Epithelial cell of proximal tubule (primary cell): ENCODE data around the gene CEACAM18. TPM values are rescaled to one million over a fixed set of nuclear protein-coding genes. Genes with fewer than 3 reads are reported as not detected.

Experiments used
- DNase-seq: peaks from one replicate; pipeline ENCODE4 v3.0.0-alpha.2; 2011; ENCODE audit warnings: low read depth
- H3K4me3 ChIP-seq: 2 replicates; pipeline ENCODE4 v1.5.1; 2011; ENCODE audit warnings: low read depth, mild to moderate bottlenecking, low read length
- CTCF ChIP-seq: conservative IDR thresholded peaks from 2 replicates; pipeline ENCODE4 v1.5.1; 2012; ENCODE audit warnings: low read depth, mild to moderate bottlenecking, low read length
- total RNA-seq: library from RNA; depleted of rRNA; stranded (reverse); fragments of >200 nt; gene quantifications from 2 replicates; pipeline ENCODE4 v1.2.3, GENCODE V29; 2015

Gene CEACAM18
- total RNA-seq, 1 donor from 2014 or later = not detected

DNA sequence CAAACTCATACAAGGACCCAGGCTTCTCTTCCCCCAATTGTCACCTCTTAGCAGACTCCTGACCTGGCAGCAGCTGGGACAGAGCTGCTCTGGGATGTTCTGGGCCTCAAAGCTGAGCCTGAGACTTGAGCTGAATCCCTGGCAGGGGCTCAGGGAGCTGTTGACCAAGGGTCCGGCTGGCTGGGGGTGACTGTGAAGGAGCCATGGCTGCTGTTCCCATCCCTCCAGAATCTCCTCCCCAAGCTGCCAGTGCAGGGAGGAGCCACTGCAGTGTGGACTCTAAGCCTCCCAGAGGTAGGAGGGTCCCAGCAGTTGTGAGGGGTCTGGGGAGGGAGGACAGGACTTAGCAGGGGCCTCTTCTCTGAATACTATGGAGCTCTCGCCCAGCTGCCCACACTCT is 51.0 kb downstream of the CEACAM18 start:
- no peak for DNase-seq
- TF ChIP-seq CTCF = no peak

GRCh38 chr19:51530616-51531015 is 52.3 kb downstream of the CEACAM18 start:
- DNase-seq = no peak
- no peak overlapping the region for H3K4me3 ChIP-seq
- TF ChIP-seq CTCF = no peak

More for the DNA sequence above, 51.0 kb downstream of the CEACAM18 start:
- H3K4me3 ChIP-seq = no peak overlapping the region

DNA sequence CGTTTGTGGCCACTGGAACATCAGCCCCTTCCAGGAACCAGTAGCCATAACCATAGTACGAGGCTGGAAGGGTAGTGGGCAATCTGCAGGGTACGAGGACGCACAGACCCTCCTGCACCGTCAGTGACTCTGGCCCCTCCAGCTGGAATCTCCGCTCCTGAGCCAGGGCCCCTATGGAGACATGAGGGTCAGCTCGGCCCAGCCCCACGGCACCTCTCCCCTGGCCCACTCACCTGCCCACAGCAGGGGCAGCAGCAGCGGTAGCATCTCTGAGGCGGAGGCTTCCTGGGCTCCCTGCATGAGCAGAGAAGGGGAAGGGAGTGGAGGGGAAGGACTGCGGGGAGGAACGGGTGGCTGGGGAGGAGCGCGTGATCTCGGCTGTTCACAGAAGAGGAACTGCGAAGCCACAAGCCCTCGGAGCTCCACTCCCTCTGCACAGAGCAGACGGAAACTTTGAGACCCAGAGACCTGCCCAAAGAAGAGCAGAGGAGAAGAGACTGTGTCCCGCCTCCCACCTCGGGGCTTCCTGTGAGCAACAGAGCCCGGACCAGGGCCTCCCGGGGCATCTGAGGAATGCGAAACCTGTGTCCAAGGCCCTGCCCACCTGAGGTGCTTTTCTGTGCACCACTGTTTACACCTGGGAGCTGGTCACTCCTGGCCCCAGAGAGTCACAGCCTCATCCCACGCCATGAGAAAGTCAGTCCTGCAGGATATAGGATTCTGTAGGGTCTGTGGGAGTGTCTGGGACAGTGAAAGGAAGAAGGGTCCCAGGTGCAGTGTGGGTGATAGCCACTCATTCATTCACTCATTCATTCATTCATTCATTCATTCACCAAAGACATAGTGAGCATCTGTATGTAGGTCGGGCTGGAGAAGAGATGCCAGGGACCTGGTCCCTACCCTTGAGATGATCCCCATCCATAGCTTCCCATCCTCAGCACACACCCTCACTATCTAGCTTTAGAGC is 53.3 kb downstream of the CEACAM18 start, which contains the start of gene SIGLEC6:
TSS of gene SIGLEC6 (minus strand) at position 322 of the 967 bp plus-strand sequence. CDS start at position 300, 22 bp downstream.
- no peak within 1 kb of the TSS for H3K4me3 ChIP-seq
- no peak for DNase-seq
- no peak for TF ChIP-seq CTCF

- no peak for DNase-seq
- TF ChIP-seq CTCF = no peak
- no peak overlapping the region for H3K4me3 ChIP-seq
Observed at GRCh38 chr19:51535535-51535934, 57.2 kb downstream of the CEACAM18 start.

DNA sequence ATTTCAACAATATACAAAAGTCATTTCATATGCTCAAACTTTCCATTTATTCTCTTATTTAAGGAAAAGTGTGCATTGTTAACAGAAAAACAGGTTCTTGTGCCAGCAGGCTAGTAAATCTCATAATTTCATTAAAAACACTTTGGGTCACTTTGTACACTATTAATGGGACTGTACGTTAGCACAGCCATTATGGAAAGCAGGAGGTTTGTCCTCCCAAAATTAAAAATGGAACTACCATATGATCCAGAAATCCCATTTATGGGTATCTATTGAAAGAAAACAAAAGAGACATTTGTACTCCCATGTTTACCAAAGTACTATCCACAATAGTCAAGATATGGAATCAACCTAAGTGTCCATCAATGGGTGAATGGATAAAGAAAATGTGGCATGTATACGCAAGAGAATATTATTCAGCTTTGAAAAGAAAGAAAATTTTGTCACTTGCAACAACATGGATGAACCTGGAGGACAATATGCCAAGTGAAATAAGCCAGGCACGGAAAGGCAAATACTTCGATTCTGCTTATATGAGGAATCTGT is 61.6 kb downstream of the CEACAM18 start:
- DNase-seq = no peak
- TF ChIP-seq CTCF = no peak
- no peak overlapping the region for H3K4me3 ChIP-seq

Other genes with a start within 250 kb of the CEACAM18 start
- not detected in 2 replicates for gene SIGLECL1, start 227.5 kb upstream of the CEACAM18 start, total RNA-seq
- gene IGLON5, start 166.9 kb upstream of the CEACAM18 start, total RNA-seq = 0.06 TPM in 1 of 2 replicates, not detected in the other
- gene VSIG10L, start 136.4 kb upstream of the CEACAM18 start, total RNA-seq = 0.51 and 0.92 TPM in 2 replicates
- 55.6 and 56.0 TPM in 2 replicates for gene ETFB, start 112.2 kb upstream of the CEACAM18 start, total RNA-seq
- gene CLDND2, start 109.5 kb upstream of the CEACAM18 start, total RNA-seq = not detected in 2 replicates
- gene NKG7, start 105.9 kb upstream of the CEACAM18 start, total RNA-seq = not detected in 2 replicates
- gene LIM2, start 90.6 kb upstream of the CEACAM18 start, total RNA-seq = not detected in 2 replicates
- not detected in 2 replicates for gene C19orf84, start 87.9 kb upstream of the CEACAM18 start, total RNA-seq
- not detected in 2 replicates for gene SIGLEC10, start 60.9 kb upstream of the CEACAM18 start, total RNA-seq
- not detected in 2 replicates for gene SIGLEC8, start 20.1 kb upstream of the CEACAM18 start, total RNA-seq
- not detected in 2 replicates for gene SIGLEC12, start 23.3 kb downstream of the CEACAM18 start, total RNA-seq
- not detected in 2 replicates for gene SIGLEC6, start 53.1 kb downstream of the CEACAM18 start, total RNA-seq
- 1.7 and 4.2 TPM in 2 replicates for gene ZNF175, start 92.7 kb downstream of the CEACAM18 start, total RNA-seq
- not detected in 2 replicates for gene SIGLEC5, start 151.9 kb downstream of the CEACAM18 start, total RNA-seq
- gene SIGLEC14, start 168.3 kb downstream of the CEACAM18 start, total RNA-seq = not detected in 2 replicates
- gene SPACA6, start 214.8 kb downstream of the CEACAM18 start, total RNA-seq = 4.7 and 4.9 TPM in 2 replicates
- gene HAS1, start 245.5 kb downstream of the CEACAM18 start, total RNA-seq = 0.35 TPM in 1 of 2 replicates, not detected in the other